Adrenal gland (tissue), 12 donors: Measurements from ENCODE around the gene DDX18. TPM values are rescaled to one million over a fixed set of nuclear protein-coding genes. Genes with fewer than 3 reads are reported as not detected.

Source experiments
- DNase-seq, 7 donors: peaks; one replicate each; pipeline ENCODE4 v3.0.0-alpha.2; 2019 to 2020
- H3K27ac ChIP-seq, 5 donors: fragments of 200-600 bp; sonication (generic) in 4 of 5; 1 replicate in 3 of 5; 2 replicates in 2 of 5; pipeline versions ENCODE4 v1.5.1 to v1.8.0; 2016 to 2020; ENCODE audit warnings: mild to moderate bottlenecking in 1 of 5
- H3K27me3 ChIP-seq: fragments of 200-600 bp; 2 replicates; pipeline ENCODE4 v1.8.0; 2021
- H3K36me3 ChIP-seq, 2 donors: fragments of 200-600 bp; replicated peaks in 1 of 2; 1 replicate in 1 of 2; 2 replicates in 1 of 2; pipeline versions ENCODE4 v1.5.1 to v1.8.0; 2018 to 2022
- H3K4me1 ChIP-seq, 2 donors: fragments of 200-600 bp; replicated peaks in 1 of 2; 1 replicate in 1 of 2; 2 replicates in 1 of 2; pipeline versions ENCODE4 v1.5.1 to v1.8.0; 2018 to 2021
- H3K4me3 ChIP-seq, 4 donors: fragments of 200-600 bp; sonication (generic) in 3 of 4; one replicate each; pipeline ENCODE4 v1.5.1; 2016 to 2018
- H3K9me3 ChIP-seq, 3 donors: fragments of 200-600 bp; sonication (generic) in 1 of 3; replicated peaks in 1 of 3; 1 replicate in 2 of 3; 2 replicates in 1 of 3; pipeline versions ENCODE4 v1.5.1 to v1.8.0; 2016 to 2021
- POLR2A ChIP-seq, 2 donors: fragments of 450-650 bp; IDR thresholded peaks; one replicate each; pipeline ENCODE4 v1.6.1; 2017; ENCODE audit warnings: antibody characterized with exemption in 2 of 2, mild to moderate bottlenecking in 2 of 2, moderate library complexity in 1 of 2
- WGBS, 4 donors: extraction: QIAGEN DNeasy Blood & Tissue Kit in 2 of 4; methylation state at CpG; one replicate each; pipeline versions ENCODE4 v1.1.5 to v1.1.7; 2013 to 2017; 5-methylcytosine and 5-hydroxymethylcytosine counted together
- intact Hi-C, 2 donors: fragments of 100-400 bp; cut with DNase I; formaldehyde crosslinking; loops; one replicate each; pipeline versions ENCODE4 v1.14.1 to v1.15.0; 2022 to 2023
- polyA plus RNA-seq, 3 donors: library from polyadenylated mRNA; stranded (reverse); fragments of 200-250 nt in 2 of 3; fragments of 350-450 nt in 1 of 3; fragmentation: Illumina TruSeq in 1 of 3; extraction: RNeasy Lipid Tissue Mini Kit (QIAGEN cat#74804) in 1 of 3; gene quantifications; one replicate each; pipeline ENCODE4 v1.2.3, GENCODE V29; 2013 to 2014
- total RNA-seq, 9 donors: library from RNA; depleted of rRNA in 4 of 9; stranded (reverse); fragments of >200 nt in 4 of 9; fragments of 120-200 nt in 1 of 9; fragmentation: NEBNext Ultra II Directional in 1 of 9; extraction: Animal tissue kit (Norgen Biotek cat#: 25700) in 1 of 9; gene quantifications; one replicate each; pipeline versions ENCODE4 v1.1.0 to v1.2.4, GENCODE V29; 2013 to 2023
- TF ChIP-seq, protein P1 (sequence below), 6 experiments: fragments of 450-650 bp in 4 of 6; fragments of 200-600 bp in 2 of 6; sonication (generic) in 1 of 6; IDR thresholded peaks; 1 replicate in 5 of 6; 2 replicates in 1 of 6; pipeline versions ENCODE4 v1.5.1 to v1.8.0; 2016 to 2021; ENCODE audit warnings: antibody characterized with exemption in 6 of 6, mild to moderate bottlenecking in 2 of 6, moderate library complexity in 1 of 6
- donor health status: healthy with polysubstance abuse.
- donor health status: Bipolar disorder and iron deficiency.
- donor health status: DM: yes; HTN: yes; CAD: no.
- donor health status: DM: no; HTN: no; CAD: no.
- donor health status: DM: no; HTN: no; CAD: no.
- donor health status: DM: yes; HTN: yes; CAD: no.

Gene DDX18
- total and polyA plus RNA-seq, 12 donors = 15.9 to 69.3 (median 39.8) TPM

DNA sequence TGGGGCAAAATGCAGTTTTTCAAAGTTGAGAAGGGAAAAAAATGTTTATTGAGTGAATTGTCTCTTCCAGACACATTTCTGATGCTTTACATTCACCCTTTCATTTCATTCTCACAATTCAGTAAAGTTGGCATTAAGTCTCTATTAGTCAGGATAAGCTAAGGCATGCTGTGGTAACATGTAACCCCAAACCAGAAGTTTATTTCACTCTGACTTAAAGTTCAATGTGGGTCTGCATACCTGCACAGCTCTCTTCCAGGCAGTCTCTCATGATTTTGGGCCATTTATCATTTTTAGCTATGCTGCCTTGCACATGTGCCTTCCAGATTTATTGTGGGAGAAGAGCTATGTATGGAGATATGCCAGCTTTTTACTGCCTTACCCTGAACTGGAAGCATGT is 48.0 kb downstream of the DDX18 start:
- Histone ChIP-seq H3K27ac (no peak overlapping the region), H3K4me1 (no peaks in the 10 kb centered on the region), H3K9me3 (no peaks in the 10 kb centered on the region), H3K27me3 (peaks cover 11% of the 10 kb centered on the region), H3K36me3 (no peaks in the 10 kb centered on the region), H3K4me3 (no peak overlapping the region)
- DNase-seq = no peak
- intact Hi-C loops = no loop called here
- TF ChIP-seq POLR2A (IDR thresholded peaks at IDR 0.05) = no peak
- TF ChIP-seq, protein P1, sequence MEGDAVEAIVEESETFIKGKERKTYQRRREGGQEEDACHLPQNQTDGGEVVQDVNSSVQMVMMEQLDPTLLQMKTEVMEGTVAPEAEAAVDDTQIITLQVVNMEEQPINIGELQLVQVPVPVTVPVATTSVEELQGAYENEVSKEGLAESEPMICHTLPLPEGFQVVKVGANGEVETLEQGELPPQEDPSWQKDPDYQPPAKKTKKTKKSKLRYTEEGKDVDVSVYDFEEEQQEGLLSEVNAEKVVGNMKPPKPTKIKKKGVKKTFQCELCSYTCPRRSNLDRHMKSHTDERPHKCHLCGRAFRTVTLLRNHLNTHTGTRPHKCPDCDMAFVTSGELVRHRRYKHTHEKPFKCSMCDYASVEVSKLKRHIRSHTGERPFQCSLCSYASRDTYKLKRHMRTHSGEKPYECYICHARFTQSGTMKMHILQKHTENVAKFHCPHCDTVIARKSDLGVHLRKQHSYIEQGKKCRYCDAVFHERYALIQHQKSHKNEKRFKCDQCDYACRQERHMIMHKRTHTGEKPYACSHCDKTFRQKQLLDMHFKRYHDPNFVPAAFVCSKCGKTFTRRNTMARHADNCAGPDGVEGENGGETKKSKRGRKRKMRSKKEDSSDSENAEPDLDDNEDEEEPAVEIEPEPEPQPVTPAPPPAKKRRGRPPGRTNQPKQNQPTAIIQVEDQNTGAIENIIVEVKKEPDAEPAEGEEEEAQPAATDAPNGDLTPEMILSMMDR (IDR thresholded peaks at IDR 0.05) = no peak

- WGBS, 4 donors = 33 to 67% (median 40%) methylated on average over 1 of the region's 1 CpG
- Histone ChIP-seq H3K36me3 (no peaks in the 10 kb centered on the region), H3K4me1 (no peaks in the 10 kb centered on the region), H3K27ac (no peak overlapping the region), H3K27me3 (peaks cover 3% of the 10 kb centered on the region), H3K4me3 (no peak overlapping the region), H3K9me3 (no peaks in the 10 kb centered on the region)
- no peak for DNase-seq
- intact Hi-C loops = no loop called here
- TF ChIP-seq, protein P1 (IDR thresholded peaks at IDR 0.05) = no peak
- no peak for TF ChIP-seq POLR2A (IDR thresholded peaks at IDR 0.05)
Observed at GRCh38 chr2:117875786-117876185, 61.3 kb downstream of the DDX18 start.

- no peak overlapping the region for H3K27ac ChIP-seq
- H3K4me1 ChIP-seq = no peaks in the 10 kb centered on the region
- H3K36me3 ChIP-seq = no peaks in the 10 kb centered on the region
- no peaks in the 10 kb centered on the region for H3K9me3 ChIP-seq
- intact Hi-C loops = no loop called here
- H3K27me3 ChIP-seq = peaks cover 3% of the 10 kb centered on the region
- 78 to 92% (median 85%) methylated on average over 1 to 2 of the region's 2 CpGs for WGBS, 4 donors
- no peak overlapping the region for H3K4me3 ChIP-seq
- no peak for DNase-seq
- no peak for TF ChIP-seq POLR2A (IDR thresholded peaks at IDR 0.05)
Observed at GRCh38 chr2:117879003-117879402, 64.5 kb downstream of the DDX18 start.

Other genes starting within 250 kb of the DDX18 start
- 10 to 100 TPM; 20.4 to 50.6 (median 34.8) TPM for gene CCDC93, start 199.4 kb downstream of the DDX18 start, total RNA-seq
- 10 to 100 TPM; 10.9 to 32.4 (median 14.4) TPM for gene CCDC93, start 199.4 kb downstream of the DDX18 start, polyA plus RNA-seq